ENCODE measurements around the gene IFT81. TPM values are rescaled to one million over a fixed set of nuclear protein-coding genes. Genes with fewer than 3 reads are reported as not detected.

IFT81 gene
- total and polyA plus RNA-seq, 2 of the 13 experiments (the other 11 are each of a cell fraction or from before 2014, with no cell fraction given): 4.2 to 13.0 TPM

GRCh38 chr12:110109037-110109836 lies 14.9 kb upstream of the IFT81 start (continued):
- TF ChIP-seq, protein P1, sequence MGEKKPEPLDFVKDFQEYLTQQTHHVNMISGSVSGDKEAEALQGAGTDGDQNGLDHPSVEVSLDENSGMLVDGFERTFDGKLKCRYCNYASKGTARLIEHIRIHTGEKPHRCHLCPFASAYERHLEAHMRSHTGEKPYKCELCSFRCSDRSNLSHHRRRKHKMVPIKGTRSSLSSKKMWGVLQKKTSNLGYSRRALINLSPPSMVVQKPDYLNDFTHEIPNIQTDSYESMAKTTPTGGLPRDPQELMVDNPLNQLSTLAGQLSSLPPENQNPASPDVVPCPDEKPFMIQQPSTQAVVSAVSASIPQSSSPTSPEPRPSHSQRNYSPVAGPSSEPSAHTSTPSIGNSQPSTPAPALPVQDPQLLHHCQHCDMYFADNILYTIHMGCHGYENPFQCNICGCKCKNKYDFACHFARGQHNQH (CRISPR knock-in tag; IDR thresholded peaks at IDR 0.05): 0 out of 2 replicates have a peak, but pooled peaks have one; percentile 14
- TF ChIP-seq MTA1 (CRISPR knock-in tag; IDR thresholded peaks at IDR 0.05; ENCODE audit: borderline replicate concordance): peak; percentile 92
- TF ChIP-seq, protein P2, sequence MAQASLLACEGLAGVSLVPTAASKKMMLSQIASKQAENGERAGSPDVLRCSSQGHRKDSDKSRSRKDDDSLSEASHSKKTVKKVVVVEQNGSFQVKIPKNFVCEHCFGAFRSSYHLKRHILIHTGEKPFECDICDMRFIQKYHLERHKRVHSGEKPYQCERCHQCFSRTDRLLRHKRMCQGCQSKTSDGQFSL (CRISPR knock-in tag; IDR thresholded peaks at IDR 0.05): 0 out of 2 replicates have a peak, but pooled peaks have one; percentile 57
- TF ChIP-seq ZNF577 (CRISPR knock-in tag; IDR thresholded peaks at IDR 0.05; ENCODE audit: borderline replicate concordance, low read depth): no peak
- peak; percentile 86 for TF ChIP-seq MED1 (CRISPR knock-in tag; IDR thresholded peaks at IDR 0.05)
- TF ChIP-seq ZNF530 (CRISPR knock-in tag; IDR thresholded peaks at IDR 0.05; ENCODE audit: low read depth): no peak
- no peak for TF ChIP-seq ATRX (CRISPR knock-in tag; IDR thresholded peaks at IDR 0.05; ENCODE audit: borderline replicate concordance)
- peak; percentile 25; the same call in 1 of the 2 replicates for TF ChIP-seq SMAD3 (CRISPR knock-in tag; IDR thresholded peaks at IDR 0.05)
- TF ChIP-seq ZKSCAN8 (CRISPR knock-in tag; IDR thresholded peaks at IDR 0.05; ENCODE audit: borderline replicate concordance): peak; percentile 39; the same call in 1 of the 2 replicates
- TF ChIP-seq, protein P3, sequence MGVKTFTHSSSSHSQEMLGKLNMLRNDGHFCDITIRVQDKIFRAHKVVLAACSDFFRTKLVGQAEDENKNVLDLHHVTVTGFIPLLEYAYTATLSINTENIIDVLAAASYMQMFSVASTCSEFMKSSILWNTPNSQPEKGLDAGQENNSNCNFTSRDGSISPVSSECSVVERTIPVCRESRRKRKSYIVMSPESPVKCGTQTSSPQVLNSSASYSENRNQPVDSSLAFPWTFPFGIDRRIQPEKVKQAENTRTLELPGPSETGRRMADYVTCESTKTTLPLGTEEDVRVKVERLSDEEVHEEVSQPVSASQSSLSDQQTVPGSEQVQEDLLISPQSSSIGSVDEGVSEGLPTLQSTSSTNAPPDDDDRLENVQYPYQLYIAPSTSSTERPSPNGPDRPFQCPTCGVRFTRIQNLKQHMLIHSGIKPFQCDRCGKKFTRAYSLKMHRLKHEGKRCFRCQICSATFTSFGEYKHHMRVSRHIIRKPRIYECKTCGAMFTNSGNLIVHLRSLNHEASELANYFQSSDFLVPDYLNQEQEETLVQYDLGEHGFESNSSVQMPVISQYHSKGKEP (CRISPR knock-in tag; IDR thresholded peaks at IDR 0.05): no peak
- TF ChIP-seq KMT2B (CRISPR knock-in tag; IDR thresholded peaks at IDR 0.05): peak; percentile 68; the same call in 1 of the 2 replicates
- TF ChIP-seq PRDM15 (CRISPR knock-in tag; IDR thresholded peaks at IDR 0.05): no peak
- TF ChIP-seq MYNN (CRISPR knock-in tag; IDR thresholded peaks at IDR 0.05; ENCODE audit: low read depth): 0 out of 2 replicates have a peak, but pooled peaks have one; percentile 22
- TF ChIP-seq ZNF329 (CRISPR knock-in tag; IDR thresholded peaks at IDR 0.05; ENCODE audit: low read depth): no peak
- TF ChIP-seq NFYC (CRISPR knock-in tag; IDR thresholded peaks at IDR 0.05): no peak
- TF ChIP-seq, protein P4, sequence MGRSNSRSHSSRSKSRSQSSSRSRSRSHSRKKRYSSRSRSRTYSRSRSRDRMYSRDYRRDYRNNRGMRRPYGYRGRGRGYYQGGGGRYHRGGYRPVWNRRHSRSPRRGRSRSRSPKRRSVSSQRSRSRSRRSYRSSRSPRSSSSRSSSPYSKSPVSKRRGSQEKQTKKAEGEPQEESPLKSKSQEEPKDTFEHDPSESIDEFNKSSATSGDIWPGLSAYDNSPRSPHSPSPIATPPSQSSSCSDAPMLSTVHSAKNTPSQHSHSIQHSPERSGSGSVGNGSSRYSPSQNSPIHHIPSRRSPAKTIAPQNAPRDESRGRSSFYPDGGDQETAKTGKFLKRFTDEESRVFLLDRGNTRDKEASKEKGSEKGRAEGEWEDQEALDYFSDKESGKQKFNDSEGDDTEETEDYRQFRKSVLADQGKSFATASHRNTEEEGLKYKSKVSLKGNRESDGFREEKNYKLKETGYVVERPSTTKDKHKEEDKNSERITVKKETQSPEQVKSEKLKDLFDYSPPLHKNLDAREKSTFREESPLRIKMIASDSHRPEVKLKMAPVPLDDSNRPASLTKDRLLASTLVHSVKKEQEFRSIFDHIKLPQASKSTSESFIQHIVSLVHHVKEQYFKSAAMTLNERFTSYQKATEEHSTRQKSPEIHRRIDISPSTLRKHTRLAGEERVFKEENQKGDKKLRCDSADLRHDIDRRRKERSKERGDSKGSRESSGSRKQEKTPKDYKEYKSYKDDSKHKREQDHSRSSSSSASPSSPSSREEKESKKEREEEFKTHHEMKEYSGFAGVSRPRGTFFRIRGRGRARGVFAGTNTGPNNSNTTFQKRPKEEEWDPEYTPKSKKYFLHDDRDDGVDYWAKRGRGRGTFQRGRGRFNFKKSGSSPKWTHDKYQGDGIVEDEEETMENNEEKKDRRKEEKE (IDR thresholded peaks at IDR 0.05): no peak
- no peak for TF ChIP-seq EHMT2 (IDR thresholded peaks at IDR 0.05; ENCODE audit: borderline replicate concordance, low read depth, low read length)

Data from HepG2 (cell line).